Endothelial cell of umbilical vein (primary cell): ENCODE data around the gene ULBP3. TPM values are rescaled to one million over a fixed set of nuclear protein-coding genes. Genes with fewer than 3 reads are reported as not detected.

Experiments
- BruUV-seq: library from RNA; stranded (reverse); fragments of 400-500 nt; replicated peaks from 2 replicates; lab custom pipeline; 2021; lab: Mats Ljungman, UMichigan
- CTCF ChIA-PET: fragments of 300-600, 350-600 bp; sonication (Branson Sonifier 250); formaldehyde crosslinking; loops from one replicate; lab custom pipeline; 2021; ENCODE audit warnings: antibody characterized with exemption, inconsistent platforms; lab: Charles Lee
- POLR2A ChIA-PET: fragments of 300-600, 350-600 bp; sonication (Branson Sonifier 250); formaldehyde crosslinking; loops from one replicate; lab custom pipeline; 2021; ENCODE audit warnings: antibody characterized with exemption, inconsistent platforms; lab: Charles Lee
- DNase-seq: peaks from one replicate; pipeline ENCODE4 v3.0.0-alpha.2; 2011; ENCODE audit warnings: low read depth, low spot score
- FAIRE-seq: peaks from 2 replicates; lab custom pipeline; 2011; peaks lifted over from hg19 to GRCh38; lab: Jason Lieb, UNC
- H2AFZ ChIP-seq: 2 replicates; pipeline ENCODE4 v1.6.0; 2012; ENCODE audit warnings: low read depth, low read length, control low read depth, inconsistent platforms
- H3K27ac ChIP-seq: 2 replicates; pipeline ENCODE4 v1.5.1; 2011; ENCODE audit warnings: low read depth, mild to moderate bottlenecking, control low read depth, low read length, moderate library complexity; ENCODE audit not compliant: insufficient read depth
- H3K27me3 ChIP-seq, 2 experiments: 2 replicates each; pipeline versions ENCODE4 v1.6.0 to v1.6.1; 2011; ENCODE audit warnings: low read length in 2 of 2, mixed read lengths in 1 of 2; ENCODE audit not compliant: control insufficient read depth in 2 of 2, insufficient read depth in 2 of 2
- H3K36me3 ChIP-seq, 2 experiments: 2 replicates in 1 of 2; 3 replicates in 1 of 2; pipeline ENCODE4 v1.5.1; 2011; ENCODE audit warnings: low read length in 2 of 2, mild to moderate bottlenecking in 1 of 2, moderate library complexity in 1 of 2; ENCODE audit not compliant: control insufficient read depth in 2 of 2, insufficient read depth in 2 of 2; ENCODE audit errors: extremely low read depth in 1 of 2
- H3K4me1 ChIP-seq: 3 replicates; pipeline ENCODE4 v1.5.1; 2011; ENCODE audit warnings: mild to moderate bottlenecking, low read length; ENCODE audit not compliant: control insufficient read depth, insufficient read depth; ENCODE audit errors: extremely low read depth
- H3K4me2 ChIP-seq: 2 replicates; pipeline ENCODE4 v1.6.1; 2011; ENCODE audit warnings: low read length, control low read depth, mixed read lengths; ENCODE audit not compliant: insufficient read depth
- H3K4me3 ChIP-seq, 3 experiments: fragments of 200-600 bp in 1 of 3; sonication (generic), shearing (Covaris generic) in 1 of 3; replicated peaks in 1 of 3; 2 replicates each; pipeline ENCODE4 v1.5.1; 2011 to 2016; ENCODE audit warnings: control low read depth in 3 of 3, low read length in 3 of 3, mild to moderate bottlenecking in 2 of 3, inconsistent platforms in 1 of 3, low read depth in 1 of 3, moderate library complexity in 1 of 3; ENCODE audit not compliant: insufficient read depth in 1 of 3
- H3K79me2 ChIP-seq: 2 replicates; pipeline ENCODE4 v1.6.0; 2012; ENCODE audit warnings: low read length, inconsistent platforms; ENCODE audit not compliant: control insufficient read depth, insufficient read depth
- H3K9ac ChIP-seq: replicated peaks from 2 replicates; pipeline ENCODE3; 2011; ENCODE audit warnings: low read length, control low read depth; ENCODE audit not compliant: insufficient read depth; ENCODE audit errors: extremely low read depth
- H3K9me1 ChIP-seq: replicated peaks from 3 replicates; pipeline ENCODE4 v1.6.0; 2011; ENCODE audit warnings: mild to moderate bottlenecking, low read length; ENCODE audit not compliant: control insufficient read depth, insufficient read depth; ENCODE audit errors: extremely low read depth
- H3K9me3 ChIP-seq: replicated peaks from 2 replicates; pipeline ENCODE4 v1.5.1; 2012; ENCODE audit warnings: low read length, inconsistent platforms; ENCODE audit not compliant: control insufficient read depth, insufficient read depth
- H4K20me1 ChIP-seq: replicated peaks from 2 replicates; pipeline ENCODE3; 2011; ENCODE audit warnings: mild to moderate bottlenecking, low read length; ENCODE audit not compliant: control insufficient read depth, insufficient read depth; ENCODE audit errors: extremely low read depth
- GATA2 ChIP-seq: IDR thresholded peaks from 2 replicates; pipeline ENCODE4 v1.7.0; 2011; ENCODE audit warnings: low read depth, mild to moderate bottlenecking, moderate library complexity, mixed read lengths, low read length; ENCODE audit not compliant: insufficient read length, insufficient read depth
- POLR2A ChIP-seq: IDR thresholded peaks from 2 replicates; pipeline ENCODE4 v1.6.1; 2012; ENCODE audit warnings: low read depth, mild to moderate bottlenecking, control low read depth, low read length
- dilution Hi-C: fragments of 300-500 bp; cut with MboI; formaldehyde crosslinking; loops from one replicate; pipeline ENCODE4 v1.15.0; 2019; ENCODE audit warnings: low sequenced_read_pairs; ENCODE audit not compliant: extremely low pct_ligation_motif_present
- intact Hi-C: fragments of 100-400 bp; cut with micrococcal nuclease; formaldehyde crosslinking; loops from one replicate; pipeline ENCODE4 v1.10.0; 2022
- polyA plus RNA-seq, 4 experiments: library from polyadenylated mRNA; depleted of rRNA in 3 of 4; stranded (reverse) in 3 of 4; unstranded in 1 of 4; fragments of >200 nt; gene quantifications; 2 replicates each; pipeline versions ENCODE4 v1.2.1 to v1.2.3, GENCODE V29; 2011 to 2012; ENCODE audit warnings: missing spikeins in 1 of 4
- total RNA-seq: library from RNA; stranded (reverse); gene quantifications from 2 replicates; pipeline ENCODE4 v1.2.3, GENCODE V29; 2021
- TF ChIP-seq, protein P1 (sequence below), 2 donors: IDR thresholded peaks; 1 replicate in 1 of 2; 2 replicates in 1 of 2; pipeline ENCODE4 v1.5.1; 2011; ENCODE audit warnings: low read length in 2 of 2, mild to moderate bottlenecking in 2 of 2, moderate library complexity in 2 of 2, control low read depth in 1 of 2, inconsistent platforms in 1 of 2, low read depth in 1 of 2; ENCODE audit not compliant: insufficient read depth in 1 of 2; ENCODE audit errors: extremely low read depth in 1 of 2

Gene ULBP3
- total and polyA plus RNA-seq, 2 donors (not counting 3 experiments of a cell fraction or from before 2014, with no cell fraction given), result 7.1 to 12.8 TPM

DNA sequence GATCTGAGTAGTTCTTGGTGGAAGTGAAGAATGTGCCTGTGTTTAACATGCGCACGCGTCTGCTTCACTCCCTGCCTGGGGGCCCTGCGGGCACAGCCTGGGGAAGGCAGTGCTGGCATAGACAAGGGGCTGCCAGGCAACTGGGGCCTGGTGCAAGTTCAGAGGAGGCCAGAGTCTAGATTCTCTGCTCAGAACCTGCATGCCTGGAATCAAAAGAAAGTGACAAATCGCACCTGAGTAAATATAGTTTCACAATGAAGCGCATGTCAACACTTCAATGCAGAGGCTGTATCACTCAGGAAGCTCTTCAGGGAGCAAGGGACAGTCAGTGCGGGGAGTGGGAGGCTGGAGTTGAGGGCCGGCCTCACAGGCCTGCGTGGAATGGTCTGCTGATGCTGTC is 49.7 kb upstream of the ULBP3 start:
- intact Hi-C loops, result no loop called here
- Histone ChIP-seq H3K36me3 (no peaks in the 10 kb centered on the region), H3K9me3 (no peaks in the 10 kb centered on the region), H3K4me1 (no peaks in the 10 kb centered on the region), H3K9me1 (no peaks in the 10 kb centered on the region), H3K79me2 (no peaks in the 10 kb centered on the region), H3K27ac (no peak overlapping the region), H3K4me2 (no peak overlapping the region), H4K20me1 (no peaks in the 10 kb centered on the region), H3K9ac (no peak overlapping the region), H3K4me3 (no peak overlapping the region), H3K27me3 (no peaks in the 10 kb centered on the region), H2AFZ (no peak overlapping the region)
- ChIA-PET POLR2A (no interaction called here), CTCF (no interaction called here)
- dilution Hi-C loops, result no loop called here
- no peak for FAIRE-seq
- BruUV-seq, result no TSS peak
- TF ChIP-seq, protein P1, sequence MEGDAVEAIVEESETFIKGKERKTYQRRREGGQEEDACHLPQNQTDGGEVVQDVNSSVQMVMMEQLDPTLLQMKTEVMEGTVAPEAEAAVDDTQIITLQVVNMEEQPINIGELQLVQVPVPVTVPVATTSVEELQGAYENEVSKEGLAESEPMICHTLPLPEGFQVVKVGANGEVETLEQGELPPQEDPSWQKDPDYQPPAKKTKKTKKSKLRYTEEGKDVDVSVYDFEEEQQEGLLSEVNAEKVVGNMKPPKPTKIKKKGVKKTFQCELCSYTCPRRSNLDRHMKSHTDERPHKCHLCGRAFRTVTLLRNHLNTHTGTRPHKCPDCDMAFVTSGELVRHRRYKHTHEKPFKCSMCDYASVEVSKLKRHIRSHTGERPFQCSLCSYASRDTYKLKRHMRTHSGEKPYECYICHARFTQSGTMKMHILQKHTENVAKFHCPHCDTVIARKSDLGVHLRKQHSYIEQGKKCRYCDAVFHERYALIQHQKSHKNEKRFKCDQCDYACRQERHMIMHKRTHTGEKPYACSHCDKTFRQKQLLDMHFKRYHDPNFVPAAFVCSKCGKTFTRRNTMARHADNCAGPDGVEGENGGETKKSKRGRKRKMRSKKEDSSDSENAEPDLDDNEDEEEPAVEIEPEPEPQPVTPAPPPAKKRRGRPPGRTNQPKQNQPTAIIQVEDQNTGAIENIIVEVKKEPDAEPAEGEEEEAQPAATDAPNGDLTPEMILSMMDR (IDR thresholded peaks at IDR 0.05; ENCODE audit: extremely low read depth in 1 of 2, insufficient read depth in 1 of 2, low read depth in 1 of 2, low read length in 2 of 2), result no peak
- no peak for DNase-seq

DNA sequence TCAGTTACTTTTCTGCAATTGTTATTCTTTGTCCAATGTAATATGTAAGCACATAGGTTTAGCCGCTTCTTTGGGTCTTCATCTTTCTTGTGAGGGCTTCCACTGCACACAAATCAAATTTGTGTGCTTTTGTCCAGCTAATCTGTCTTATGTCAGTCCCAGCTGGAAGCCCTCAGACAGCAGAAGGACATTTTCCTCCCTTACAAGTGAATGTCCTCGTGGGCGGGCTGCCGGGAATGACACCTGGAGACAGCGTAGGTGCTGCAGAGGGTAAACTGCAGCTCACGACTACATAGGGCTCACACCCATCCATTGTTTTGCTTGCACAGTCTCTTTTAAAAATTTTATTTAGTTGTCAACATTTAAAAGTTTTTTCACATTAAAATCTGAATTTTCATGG is 49.3 kb upstream of the ULBP3 start:
- H3K27me3 ChIP-seq, result no peaks in the 10 kb centered on the region
- no peak overlapping the region for H3K9ac ChIP-seq
- H3K4me1 ChIP-seq, result no peaks in the 10 kb centered on the region
- DNase-seq (no peak), FAIRE-seq (no peak)
- H3K9me1 ChIP-seq, result no peaks in the 10 kb centered on the region
- ChIA-PET POLR2A (no interaction called here), CTCF (no interaction called here)
- H3K4me3 ChIP-seq, result no peak overlapping the region
- H3K4me2 ChIP-seq, result no peak overlapping the region
- intact Hi-C loops, result no loop called here
- no peaks in the 10 kb centered on the region for H3K79me2 ChIP-seq
- no peaks in the 10 kb centered on the region for H4K20me1 ChIP-seq
- dilution Hi-C loops, result no loop called here
- H3K9me3 ChIP-seq, result no peaks in the 10 kb centered on the region
- H2AFZ ChIP-seq, result no peak overlapping the region
- no peak overlapping the region for H3K27ac ChIP-seq
- no peak for TF ChIP-seq GATA2
- no peak for TF ChIP-seq POLR2A
- TF ChIP-seq, protein P1 (IDR thresholded peaks at IDR 0.05; ENCODE audit: extremely low read depth in 1 of 2, insufficient read depth in 1 of 2, low read depth in 1 of 2, low read length in 2 of 2), result no peak
- BruUV-seq, result no TSS peak
- H3K36me3 ChIP-seq, result no peaks in the 10 kb centered on the region
